Coronary artery (tissue), 2 donors: Measurements from ENCODE around the gene IFT122.
A peak's percentile ranks its signal among the peaks of the same experiment; 100 is the strongest.
"Not testable (repeated sequence)": the region's sequence is repeated elsewhere in the genome, so short reads cannot be mapped to it uniquely, and the experiment has no call there.

ENCODE experiments used
- DNase-seq: peaks from one replicate; pipeline ENCODE4 v3.0.0-alpha.2; 2017; ENCODE audit warnings: low spot score
- H3K27ac ChIP-seq, 2 donors: fragments of 200-600 bp; sonication (generic); one replicate each; pipeline ENCODE4 v1.5.1; 2016 to 2019
- H3K4me3 ChIP-seq: fragments of 200-600 bp; sonication (generic); 2 replicates; pipeline ENCODE4 v1.5.1; 2016; ENCODE audit warnings: mild to moderate bottlenecking, moderate library complexity
- CTCF ChIP-seq: fragments of 200-600 bp; sonication (generic); IDR thresholded peaks from one replicate; pipeline ENCODE4 v1.5.1; 2019; ENCODE audit warnings: antibody characterized with exemption

IFT122 gene

GRCh38 chr3:129410971-129411370, 29.1 kb upstream of the IFT122 start:
- H3K27ac ChIP-seq: no peak overlapping the region
- DNase-seq: no peak
- no peak for TF ChIP-seq CTCF
- H3K4me3 ChIP-seq: no peak overlapping the region

- TF ChIP-seq CTCF: no peak
- no peak overlapping the region for H3K27ac ChIP-seq
- DNase-seq: no peak
- H3K4me3 ChIP-seq: no peak overlapping the region
Measured at GRCh38 chr3:129412542-129413198, 27.4 kb upstream of the IFT122 start.

GRCh38 chr3:129413238-129413637, 26.8 kb upstream of the IFT122 start:
- H3K27ac ChIP-seq, H3K4me3 ChIP-seq, DNase-seq: not testable (repeated sequence)

- Histone ChIP-seq H3K27ac (peak overlapping the region in 1 of 2 donors; percentile 65), H3K4me3 (no peak overlapping the region)
- DNase-seq: no peak
- TF ChIP-seq CTCF: no peak
Measured at GRCh38 chr3:129413687-129414506, 26.1 kb upstream of the IFT122 start.

GRCh38 chr3:129415378-129415777, 24.6 kb upstream of the IFT122 start:
- Histone ChIP-seq H3K27ac (no peak overlapping the region), H3K4me3 (no peak overlapping the region)
- DNase-seq: no peak
- TF ChIP-seq CTCF: no peak

GRCh38 chr3:129415830-129416229, 24.2 kb upstream of the IFT122 start:
- no peak overlapping the region for H3K27ac ChIP-seq
- no peak overlapping the region for H3K4me3 ChIP-seq
- no peak for DNase-seq
- TF ChIP-seq CTCF: no peak

- no peak for DNase-seq
- no peak for TF ChIP-seq CTCF
- Histone ChIP-seq H3K27ac (no peak overlapping the region), H3K4me3 (no peak overlapping the region)
Measured at GRCh38 chr3:129416415-129416814, 23.6 kb upstream of the IFT122 start.
